HG02840 (cell line): ENCODE measurements around the gene MAD1L1.

ENCODE experiments used
- ATAC-seq: cut with Tn5 transposase; IDR thresholded peaks from one replicate; pipeline ENCODE4 v1.9.1; 2021; ENCODE audit warnings: mild to moderate bottlenecking, moderate library complexity, moderate number of reproducible peaks; ENCODE audit not compliant: unreplicated experiment, low FRiP score

MAD1L1 gene

DNA sequence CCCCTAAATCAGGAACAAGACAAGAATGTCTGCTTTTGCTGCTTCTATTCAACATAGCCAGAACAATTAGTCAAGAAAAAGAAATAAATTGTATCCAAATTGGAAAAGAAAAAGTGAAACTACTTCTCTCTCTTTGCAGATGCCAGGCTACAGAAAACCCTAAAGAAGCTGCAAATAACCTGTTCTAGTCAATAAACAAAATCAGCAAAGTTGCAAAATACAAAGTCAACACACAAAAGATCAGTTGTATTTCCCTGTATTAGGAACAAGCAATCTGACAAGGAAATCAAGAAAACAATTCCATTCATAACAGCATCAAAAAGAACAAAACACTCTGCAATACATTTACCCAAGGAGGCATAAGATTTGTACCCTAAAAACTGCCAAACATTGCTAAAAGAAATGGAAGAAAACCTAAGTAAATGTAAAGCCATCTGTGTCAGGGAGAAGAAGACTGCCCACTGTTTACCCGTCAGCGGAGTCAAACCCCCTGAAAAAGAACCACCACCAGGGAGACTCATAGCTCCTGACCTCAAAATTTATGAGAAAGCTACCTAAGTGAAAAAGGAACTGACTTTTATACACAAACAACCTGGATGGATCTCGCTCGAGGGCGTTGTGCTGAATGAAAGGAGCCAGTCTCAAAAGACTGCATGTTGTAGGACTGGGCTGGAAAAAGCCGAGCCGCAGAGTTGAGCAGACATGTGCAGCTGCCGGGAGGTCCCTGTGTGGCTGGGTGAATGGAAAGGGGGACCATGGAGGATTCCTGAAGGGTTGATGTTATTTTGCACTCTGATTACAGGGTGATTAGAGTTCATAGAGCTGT, 263.1 kb downstream of the MAD1L1 start:
- no peak for ATAC-seq

DNA sequence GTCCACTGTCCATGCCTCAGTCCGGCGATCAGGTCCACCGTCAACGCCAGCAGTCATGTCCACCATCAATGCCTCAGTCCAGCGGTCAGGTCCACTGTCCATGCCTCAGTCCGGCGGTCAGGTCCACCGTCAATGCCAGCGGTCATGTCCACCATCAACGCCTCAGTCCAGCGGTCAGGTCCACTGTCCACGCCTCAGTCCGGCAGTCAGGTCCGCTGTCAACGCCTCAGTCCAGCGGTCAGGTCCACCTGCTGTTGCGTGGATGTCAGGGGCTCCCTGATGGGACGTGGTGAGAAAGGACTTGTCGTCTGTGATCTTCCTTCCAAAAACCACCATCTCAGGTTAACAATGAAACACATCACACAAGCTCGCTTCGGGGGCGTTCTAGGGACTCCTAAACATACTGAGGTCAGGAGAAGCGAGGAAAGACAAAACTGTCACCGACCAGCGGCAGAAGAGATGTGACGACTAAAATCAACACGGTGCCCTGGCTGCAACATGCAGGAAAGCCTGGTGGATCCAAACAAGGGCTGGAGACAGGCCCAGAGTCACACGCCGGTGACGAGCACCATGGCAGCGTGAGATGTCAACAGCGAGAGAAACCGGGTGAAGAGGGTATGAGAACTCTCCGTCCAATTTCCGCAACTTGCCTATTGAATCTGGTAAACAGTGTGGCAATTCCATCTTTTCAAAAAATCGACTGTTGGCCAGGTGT, 264.2 kb downstream of the MAD1L1 start:
- ATAC-seq, result no peak

DNA sequence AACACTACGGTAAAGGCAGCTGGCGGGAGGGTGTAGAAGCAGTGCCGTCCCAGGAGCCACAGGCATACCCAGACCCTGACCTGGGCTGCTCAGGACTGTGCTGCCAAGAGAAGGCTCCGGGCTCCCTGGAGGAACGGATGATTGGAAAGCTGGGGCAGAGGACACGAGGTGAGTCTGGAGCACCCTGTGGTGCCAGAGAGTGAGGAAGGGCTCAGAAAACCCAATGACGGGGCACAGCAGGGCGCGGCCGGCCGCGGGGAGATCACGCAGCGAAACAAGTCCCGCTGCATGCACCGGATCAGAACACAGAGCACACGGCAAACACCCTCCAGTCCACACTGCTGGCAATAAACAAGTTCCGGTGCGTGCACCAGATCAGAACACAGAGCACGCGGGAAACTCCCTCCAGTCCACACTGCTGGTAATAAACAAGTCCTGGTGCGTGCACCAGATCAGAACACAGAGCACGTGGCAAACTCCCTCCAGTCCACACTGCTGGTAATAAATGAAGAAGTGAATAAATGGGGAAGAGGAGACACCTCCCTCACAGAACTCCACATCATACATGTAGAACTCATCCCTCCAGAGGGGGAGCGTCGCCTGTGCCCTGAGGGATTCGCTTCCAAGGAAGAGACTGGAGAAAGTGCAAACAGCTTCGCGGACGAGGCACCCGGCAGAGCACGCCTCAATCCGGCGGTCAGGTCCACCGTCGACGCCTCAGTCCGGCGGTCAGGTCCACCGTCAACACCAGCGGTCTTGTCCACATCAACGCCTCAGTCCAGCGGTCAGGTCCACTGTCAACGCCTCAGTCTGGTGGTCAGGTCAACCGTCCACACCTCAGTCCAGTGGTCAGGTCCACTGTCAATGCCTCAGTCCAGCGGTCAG, 265.0 kb downstream of the MAD1L1 start:
- ATAC-seq, result no peak

DNA sequence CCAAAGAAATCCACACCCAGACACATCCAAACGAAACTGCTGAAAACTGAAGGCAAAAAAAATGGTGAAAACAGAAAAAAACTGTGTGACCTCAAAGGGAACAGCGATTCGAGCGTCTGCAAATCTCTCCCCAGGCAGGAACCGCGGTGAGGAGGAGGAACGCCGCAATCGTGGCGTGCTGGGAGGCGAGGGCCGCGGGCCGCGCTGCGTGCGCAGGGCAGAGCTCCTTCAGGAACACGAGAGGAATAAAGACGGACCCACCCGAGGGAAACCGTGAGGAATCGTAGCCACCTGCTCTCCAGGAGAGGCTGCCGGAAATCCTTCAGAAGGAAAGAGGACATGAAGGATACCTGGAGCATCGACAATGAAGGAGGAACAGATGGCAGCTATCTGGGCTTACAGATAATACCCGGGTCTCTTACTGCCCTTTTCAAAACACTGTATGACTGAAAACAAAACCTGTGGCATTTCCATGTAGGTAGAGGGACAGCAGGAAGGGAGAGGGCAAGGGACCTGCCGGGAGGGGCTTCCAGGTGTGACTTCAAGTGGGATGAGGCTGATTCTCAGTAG, 266.0 kb downstream of the MAD1L1 start:
- ATAC-seq, result no peak

DNA sequence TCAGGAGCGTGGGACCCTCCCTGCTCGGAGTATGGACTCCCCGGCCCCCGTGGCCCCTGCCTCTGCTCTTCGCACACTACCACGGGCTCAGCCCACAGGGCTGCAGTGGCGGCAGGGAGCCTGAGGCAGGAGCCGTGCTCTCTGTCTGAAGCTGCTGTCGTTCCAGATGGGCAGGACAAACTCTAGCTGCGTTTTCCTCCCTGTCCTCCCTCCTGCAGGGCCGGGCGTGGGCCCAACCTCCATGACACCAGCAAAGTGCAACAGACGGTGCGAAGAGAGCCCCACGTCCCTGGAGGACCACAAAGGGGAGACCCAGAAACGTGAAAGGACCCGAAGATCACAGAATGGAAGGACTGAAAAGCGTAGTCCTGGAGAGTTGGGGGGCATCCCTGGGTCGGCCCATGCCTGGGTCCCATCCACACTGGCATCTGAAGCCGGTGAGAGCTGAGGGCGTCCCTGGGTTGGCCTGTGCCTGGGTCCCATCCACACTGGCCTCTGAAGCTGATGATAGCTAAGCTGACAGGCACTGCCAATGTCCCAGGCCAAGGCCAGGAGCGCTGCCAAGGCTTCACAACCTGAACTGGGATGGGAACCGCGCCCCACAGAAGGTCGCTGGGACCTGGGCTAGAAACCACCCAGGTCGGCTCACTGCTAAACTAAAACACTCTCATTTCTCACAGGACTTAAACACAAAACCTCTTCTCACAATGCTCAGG, 267.0 kb downstream of the MAD1L1 start:
- no peak for ATAC-seq

DNA sequence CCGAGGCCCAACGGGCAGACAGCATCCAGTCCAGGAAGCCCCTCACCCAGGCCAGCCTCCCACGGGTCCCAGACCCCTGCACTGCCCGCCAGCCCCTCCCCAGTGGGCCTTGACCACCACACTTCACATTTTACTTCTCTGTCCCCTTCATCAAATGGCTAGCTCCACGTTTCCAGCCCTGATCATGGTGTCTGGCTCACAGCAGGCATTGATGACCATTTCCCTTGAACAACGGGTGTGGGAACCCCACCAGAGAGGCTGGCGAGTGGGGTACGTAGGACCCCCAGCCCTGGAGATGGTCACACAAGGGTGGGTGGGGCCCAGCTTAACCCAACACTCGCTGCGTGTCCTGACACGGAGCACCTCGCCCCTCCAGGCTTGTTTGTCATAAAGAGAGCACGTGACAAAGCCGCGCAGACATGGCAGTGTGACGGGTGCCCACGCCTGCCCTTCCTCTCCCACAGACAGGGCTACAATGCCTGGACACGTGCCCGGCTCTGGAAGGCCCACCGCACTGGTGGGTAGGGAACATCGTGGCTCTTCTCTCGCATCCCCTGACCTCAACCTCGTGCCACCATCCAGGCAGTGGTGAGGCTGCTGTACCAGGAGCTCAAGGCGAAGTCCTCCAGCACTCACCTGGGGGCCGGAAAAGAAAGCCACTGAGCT, 267.7 kb downstream of the MAD1L1 start:
- no peak for ATAC-seq

DNA sequence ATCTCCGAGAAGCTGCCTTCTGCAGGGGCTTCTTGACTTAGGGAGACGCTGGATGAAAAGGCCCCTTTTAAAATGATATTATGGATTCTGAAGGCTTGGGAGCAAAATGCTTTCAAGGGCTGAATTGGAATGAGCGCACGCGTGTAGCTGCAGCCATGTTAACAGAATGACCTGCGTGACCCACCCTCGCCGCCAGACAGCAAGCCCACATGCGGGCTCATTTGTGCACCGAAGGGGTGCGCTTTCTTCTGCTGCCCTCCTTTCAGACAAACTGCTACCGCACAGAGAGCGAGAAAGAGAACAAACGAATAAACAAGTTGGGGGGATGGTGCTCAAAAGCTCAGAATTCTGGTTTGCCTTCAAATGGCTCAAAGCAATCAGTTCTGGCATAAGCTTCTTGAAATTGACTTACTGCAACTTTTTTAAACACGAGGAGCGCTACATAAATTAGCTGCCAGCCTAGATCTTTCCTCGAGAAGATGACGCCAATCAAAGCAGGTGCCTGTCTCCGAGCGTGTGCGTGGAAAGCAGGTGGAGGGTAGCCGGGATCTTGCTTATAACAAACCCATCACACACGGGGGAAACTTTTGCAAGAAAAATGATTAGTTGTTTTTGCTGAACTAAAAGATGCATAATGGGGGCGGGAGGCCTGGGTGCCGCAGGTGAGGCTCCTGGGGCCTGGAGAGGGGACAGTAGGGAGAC, 268.4 kb downstream of the MAD1L1 start:
- no peak for ATAC-seq

DNA sequence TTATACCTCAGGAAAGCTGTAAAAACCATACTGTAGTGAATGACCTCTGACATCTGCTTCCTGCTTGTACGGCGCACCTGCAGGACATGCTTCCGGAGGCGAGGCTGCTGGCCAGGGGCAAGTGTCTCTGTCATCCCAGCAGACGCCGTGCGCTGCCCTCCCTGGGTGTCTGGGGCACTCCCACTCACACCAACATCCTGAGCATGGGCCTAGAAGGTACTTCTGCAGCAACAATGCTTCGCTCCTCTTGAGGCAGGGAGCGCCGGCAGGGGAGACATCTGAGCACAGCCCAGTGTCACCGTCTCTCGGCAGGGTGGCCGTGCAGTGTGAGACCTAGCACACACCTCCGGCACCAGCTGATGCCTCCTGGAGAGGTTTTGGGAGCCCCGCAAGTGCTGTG, 269.2 kb downstream of the MAD1L1 start:
- ATAC-seq, result no peak

DNA sequence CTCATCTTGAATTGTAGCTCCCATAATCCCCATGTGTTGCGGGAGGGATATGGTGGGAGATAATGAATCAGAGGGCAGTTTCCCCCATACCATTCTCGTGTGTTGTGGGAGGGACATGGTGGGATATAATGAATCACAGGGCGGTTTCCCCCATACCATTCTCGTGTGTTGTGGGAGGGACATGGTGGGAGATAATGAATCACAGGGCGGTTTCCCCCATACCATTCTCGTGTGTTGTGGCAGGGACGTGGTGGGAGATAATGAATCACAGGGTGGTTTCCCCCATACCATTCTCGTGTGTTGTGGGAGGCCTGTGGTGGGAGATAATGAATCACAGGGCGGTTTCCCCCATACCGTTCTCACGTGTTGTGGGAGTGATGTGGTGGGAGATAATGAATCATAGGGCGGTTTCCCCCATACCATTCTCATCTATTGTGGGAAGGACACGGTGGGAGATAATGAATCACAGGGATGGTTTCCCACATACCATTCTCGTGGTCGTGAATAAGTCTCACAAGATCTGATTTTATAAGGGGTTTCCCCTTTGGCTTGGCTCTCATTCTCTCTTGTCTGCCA, 271.0 kb downstream of the MAD1L1 start:
- ATAC-seq, result no peak

DNA sequence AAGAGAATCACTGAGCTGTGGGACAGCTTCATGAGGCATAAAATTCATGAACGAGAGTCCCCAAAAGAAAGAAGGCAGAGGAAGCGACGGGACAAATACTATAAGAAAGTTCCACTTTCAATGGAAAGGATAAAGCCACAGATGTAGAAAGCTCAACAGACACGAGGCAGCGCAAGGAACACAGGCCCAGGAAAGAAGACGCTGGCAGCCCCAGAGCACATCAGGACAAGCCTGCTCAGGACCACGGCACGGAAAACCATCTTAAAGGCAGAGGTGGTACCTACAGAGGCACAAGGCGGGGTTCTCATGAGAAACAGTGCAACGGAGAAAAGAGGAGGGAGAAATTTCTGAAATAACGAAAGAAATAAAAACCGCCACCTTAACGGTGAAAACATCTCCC, 273.4 kb downstream of the MAD1L1 start:
- no peak for ATAC-seq

DNA sequence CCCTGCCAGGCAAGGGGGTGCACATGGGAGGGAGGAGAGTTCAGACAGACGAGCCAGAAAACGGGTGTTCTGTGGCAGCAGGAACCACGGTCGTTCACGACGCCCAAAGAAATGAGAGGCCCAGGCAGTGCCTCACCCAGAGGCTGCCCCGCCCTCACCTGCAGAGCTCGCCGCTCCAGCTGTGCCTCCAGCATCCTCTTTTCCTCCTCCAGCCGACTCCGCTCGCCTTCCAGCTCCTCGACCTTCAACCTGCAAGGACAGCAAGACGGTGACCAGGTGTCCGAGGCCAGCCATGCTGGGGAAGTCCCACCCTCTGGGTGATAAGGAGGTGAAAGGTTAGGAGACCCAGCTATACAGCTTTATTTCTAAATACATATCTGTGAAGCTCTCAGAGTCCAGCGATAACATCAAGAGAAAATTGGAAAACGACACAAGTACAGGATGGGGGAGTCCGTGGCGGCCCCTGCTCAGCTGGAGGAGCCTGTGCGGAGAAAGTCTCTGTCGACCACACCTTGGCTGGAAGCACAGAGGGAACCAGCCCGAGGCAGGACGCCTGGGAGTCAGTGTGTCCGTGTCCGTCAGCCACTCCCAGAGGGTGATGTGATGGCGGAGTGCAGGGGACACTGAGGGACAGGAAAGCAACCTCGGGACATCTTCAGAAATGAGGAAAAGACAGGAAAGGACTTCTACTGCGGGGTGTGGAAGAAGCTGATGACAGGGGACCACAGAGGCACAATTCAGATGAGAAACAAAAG, 275.1 kb downstream of the MAD1L1 start:
- no peak for ATAC-seq

DNA sequence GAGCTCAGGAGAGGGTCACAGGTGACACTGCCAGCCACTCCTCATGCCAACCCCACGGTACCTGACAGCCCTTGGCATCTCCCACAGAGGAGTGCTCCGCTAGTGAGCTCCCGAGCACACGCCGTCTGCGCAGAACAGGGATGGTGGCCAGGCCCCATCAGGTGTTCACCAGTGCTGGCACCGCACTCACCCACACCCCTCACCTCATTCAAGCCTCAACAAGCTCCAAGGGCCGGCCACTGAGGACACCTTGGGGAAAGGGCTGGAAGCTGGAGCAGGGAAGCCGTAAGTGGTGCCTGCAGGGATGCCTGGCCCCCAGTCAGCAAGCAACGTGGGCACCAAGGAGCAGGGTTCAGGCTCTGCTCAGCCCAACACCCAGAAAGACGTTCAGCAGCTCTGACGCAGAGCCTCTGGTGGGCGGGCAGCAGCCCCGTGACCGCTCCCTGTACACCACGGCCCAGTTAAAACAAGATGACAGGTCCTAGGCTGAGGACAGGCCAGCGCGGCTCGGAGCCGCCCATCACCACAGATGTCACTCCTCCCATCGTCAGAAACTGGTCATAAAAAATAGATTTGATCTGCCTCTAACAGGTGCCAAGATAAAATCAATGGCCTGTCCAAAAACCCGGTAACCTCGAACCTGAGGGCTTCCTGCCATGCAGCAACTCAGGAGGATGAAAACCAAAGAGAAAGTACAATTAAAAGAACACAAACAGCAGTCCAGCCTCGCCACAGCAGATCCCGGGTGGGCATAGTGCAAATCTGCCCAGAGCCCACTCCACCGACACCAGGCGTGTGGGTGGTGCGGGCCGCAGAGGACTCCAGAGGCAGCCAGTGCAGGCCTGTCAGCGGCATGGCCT, 275.9 kb downstream of the MAD1L1 start:
- no peak for ATAC-seq

DNA sequence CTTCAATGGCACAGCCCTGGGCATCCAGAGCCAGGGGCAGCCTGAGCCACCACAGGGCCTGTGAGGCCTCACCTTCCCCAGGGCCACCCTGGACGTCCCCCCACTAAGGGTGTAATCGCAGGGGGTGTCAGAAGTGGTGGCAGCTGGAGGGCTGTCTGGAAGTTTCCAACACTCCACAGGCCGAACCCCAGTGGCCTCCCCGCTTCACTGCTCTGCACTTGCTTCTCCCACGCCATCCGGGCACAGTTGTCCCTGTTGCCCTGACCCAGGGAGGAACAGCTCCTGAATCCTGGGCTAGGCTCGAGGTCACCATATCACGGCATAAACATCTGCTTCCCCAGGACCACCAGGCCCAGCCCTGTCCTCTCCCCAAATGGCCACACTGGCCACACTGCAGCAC, 276.6 kb downstream of the MAD1L1 start:
- no peak for ATAC-seq

DNA sequence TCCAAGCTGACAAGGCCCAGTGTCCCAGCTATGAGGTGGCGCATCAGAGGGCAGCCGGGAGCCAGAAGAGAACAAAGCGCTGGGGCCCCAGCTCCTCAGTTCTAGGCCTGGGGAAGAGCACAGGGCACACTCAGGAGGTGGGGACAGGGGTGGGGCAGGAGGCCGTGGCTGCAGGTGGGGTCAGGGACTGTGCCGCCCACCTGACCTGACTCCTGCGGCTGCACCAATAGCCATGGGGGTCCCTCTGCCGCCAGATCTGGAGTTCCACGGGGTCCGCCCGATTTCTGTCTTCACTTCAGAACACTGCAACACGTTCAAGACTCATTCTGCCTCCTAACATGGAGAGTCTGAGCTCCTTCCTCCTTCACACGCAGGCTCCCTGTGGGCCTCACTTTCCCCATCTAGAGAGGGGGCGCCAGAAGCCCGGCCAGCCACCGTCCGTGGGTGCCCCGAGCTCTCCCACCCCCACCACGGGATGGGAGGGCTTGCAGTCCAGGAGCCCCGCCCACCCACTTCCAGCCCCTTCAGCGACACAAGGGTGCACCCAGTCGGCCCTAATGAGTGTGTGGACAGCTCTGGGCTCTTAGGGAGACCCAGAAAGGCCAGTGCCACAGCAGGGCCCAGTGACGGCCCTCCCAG, 278.3 kb downstream of the MAD1L1 start:
- no peak for ATAC-seq

DNA sequence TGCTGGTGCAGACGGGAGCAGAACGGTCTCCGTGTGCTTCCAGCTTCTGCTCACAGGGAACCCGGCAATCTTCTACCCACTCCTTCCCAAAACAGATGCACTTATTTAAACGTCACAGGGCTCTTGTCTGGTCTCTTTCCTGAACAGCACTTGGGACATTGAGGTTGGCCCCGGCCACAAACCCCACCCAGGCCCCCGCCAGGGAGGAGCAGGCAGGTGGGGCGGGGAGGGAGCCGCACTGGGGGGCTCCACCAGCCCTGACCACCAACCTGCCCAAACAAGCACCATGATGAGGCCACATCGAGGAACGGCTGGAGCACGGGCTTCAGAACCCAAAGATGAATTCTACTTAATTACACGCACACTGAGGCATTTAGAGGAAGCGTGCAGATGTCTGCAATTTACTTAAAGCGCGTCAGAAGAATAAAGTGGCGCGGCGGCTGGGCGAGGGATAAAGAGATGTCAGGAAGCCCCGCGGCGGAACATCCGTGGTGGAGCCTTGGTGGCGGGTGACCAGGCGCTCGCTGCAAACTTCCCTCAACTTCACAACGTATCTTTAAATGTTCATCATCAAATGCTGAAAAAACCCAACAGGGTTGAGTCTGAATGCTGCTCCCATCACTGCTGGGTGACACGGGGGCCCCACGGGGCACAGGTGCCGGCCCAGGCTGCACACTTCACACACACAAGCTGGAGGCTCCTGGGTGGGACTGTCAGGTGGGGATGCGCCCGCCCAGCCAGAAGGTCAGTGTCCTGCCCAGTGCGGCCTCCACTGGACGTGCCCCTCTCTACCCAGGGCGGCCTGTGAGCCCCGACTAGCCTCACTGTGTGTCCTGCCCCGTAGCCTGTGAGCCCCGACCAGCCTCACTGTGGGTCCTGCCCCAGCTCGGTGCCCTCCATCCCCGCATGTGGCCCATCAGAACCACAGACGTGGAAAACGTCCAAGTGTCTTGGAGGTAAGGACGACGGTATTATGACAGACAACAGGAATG, 279.2 kb downstream of the MAD1L1 start:
- no peak for ATAC-seq
